GM18951 (cell line): ENCODE measurements around the gene FCRLA.

Source experiments
- POLR2A ChIP-seq: IDR thresholded peaks from 4 replicates; pipeline ENCODE4 v1.6.1; 2011; ENCODE audit warnings: mild to moderate bottlenecking; ENCODE audit not compliant: insufficient read length, insufficient read depth; ENCODE audit errors: extremely low read depth
- in situ Hi-C: fragments of 300-500 bp; cut with MboI; formaldehyde crosslinking; loops from one replicate; pipeline ENCODE4 v1.12.0; 2022; ENCODE audit warnings: low sequenced_read_pairs, mixed read lengths, inconsistent platforms; ENCODE audit not compliant: unreplicated experiment

The FCRLA gene

GRCh38 chr1:161763522-161764098, 56.6 kb downstream of the FCRLA start:
- in situ Hi-C loops = no loop called here

More at GRCh38 chr1:161763522-161764098, 56.6 kb downstream of the FCRLA start:
- TF ChIP-seq POLR2A = no peak
